Type B pancreatic cell (in vitro differentiated cells): ENCODE results near the gene CERS2. TPM values are rescaled to one million over a fixed set of nuclear protein-coding genes. Genes with fewer than 3 reads are reported as not detected.

ENCODE experiments used
- DNase-seq: peaks from one replicate; pipeline ENCODE4 v3.0.0; 2021; ENCODE audit warnings: mixed read lengths; ENCODE audit not compliant: unreplicated experiment; ENCODE audit errors: extremely low spot score
- H3K27ac Mint-ChIP-seq: 2 replicates; pipeline ENCODE4 v1.8.0; 2021; ENCODE audit warnings: mild to moderate bottlenecking, mixed read lengths
- H3K27me3 Mint-ChIP-seq: 2 replicates; pipeline ENCODE4 v1.8.0; 2021; ENCODE audit warnings: mixed read lengths
- H3K36me3 Mint-ChIP-seq: 2 replicates; pipeline ENCODE4 v1.8.0; 2021; ENCODE audit warnings: mixed read lengths
- H3K4me1 Mint-ChIP-seq: one replicate; pipeline ENCODE4 v1.8.0; 2021; ENCODE audit warnings: mixed read lengths; ENCODE audit not compliant: unreplicated experiment
- H3K4me3 Mint-ChIP-seq: 2 replicates; pipeline ENCODE4 v1.8.0; 2021; ENCODE audit warnings: mild to moderate bottlenecking, mixed read lengths
- H3K9me3 Mint-ChIP-seq: 2 replicates; pipeline ENCODE4 v1.8.0; 2021; ENCODE audit warnings: mixed read lengths
- total RNA-seq: library from RNA; stranded (reverse); gene quantifications from 2 replicates; pipeline ENCODE4 v1.2.1, GENCODE V29; 2021; ENCODE audit warnings: low replicate concordance
- TF ChIP-seq, protein P1 (sequence below): fragments of 200-600 bp; sonication (generic); conservative IDR thresholded peaks from 2 replicates; pipeline ENCODE4 v1.5.0; 2021; ENCODE audit warnings: antibody characterized with exemption, mild to moderate bottlenecking

Gene CERS2
- total RNA-seq, 1 donor from 2014 or later = 181 TPM

DNA sequence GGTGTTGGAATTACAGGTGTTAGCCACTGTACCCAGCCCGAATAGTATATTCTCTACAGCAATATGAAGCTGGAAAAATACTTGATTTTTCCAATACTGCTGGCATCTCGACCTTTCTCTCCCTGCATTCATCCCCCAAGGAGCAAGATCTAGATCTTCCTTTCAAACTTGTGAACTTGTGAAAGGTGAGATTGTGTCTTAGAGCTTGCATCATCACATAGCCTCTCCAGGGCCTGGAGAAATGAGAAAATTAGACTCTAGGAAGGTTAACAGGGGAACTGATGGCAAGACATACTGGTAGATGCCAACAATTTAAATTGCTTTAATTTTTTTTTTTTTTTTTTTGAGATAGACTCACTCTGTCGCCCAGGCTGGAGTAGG, 35.7 kb upstream of the CERS2 start:
- Mint-ChIP-seq H3K4me1 (peaks cover 55% of the 10 kb centered on the region), H3K27ac (no peak overlapping the region), H3K4me3 (peak overlapping the region; percentile 39), H3K36me3 (peaks cover 3% of the 10 kb centered on the region), H3K27me3 (no peaks in the 10 kb centered on the region), H3K9me3 (no peaks in the 10 kb centered on the region)
- no peak for DNase-seq
- TF ChIP-seq, protein P1, sequence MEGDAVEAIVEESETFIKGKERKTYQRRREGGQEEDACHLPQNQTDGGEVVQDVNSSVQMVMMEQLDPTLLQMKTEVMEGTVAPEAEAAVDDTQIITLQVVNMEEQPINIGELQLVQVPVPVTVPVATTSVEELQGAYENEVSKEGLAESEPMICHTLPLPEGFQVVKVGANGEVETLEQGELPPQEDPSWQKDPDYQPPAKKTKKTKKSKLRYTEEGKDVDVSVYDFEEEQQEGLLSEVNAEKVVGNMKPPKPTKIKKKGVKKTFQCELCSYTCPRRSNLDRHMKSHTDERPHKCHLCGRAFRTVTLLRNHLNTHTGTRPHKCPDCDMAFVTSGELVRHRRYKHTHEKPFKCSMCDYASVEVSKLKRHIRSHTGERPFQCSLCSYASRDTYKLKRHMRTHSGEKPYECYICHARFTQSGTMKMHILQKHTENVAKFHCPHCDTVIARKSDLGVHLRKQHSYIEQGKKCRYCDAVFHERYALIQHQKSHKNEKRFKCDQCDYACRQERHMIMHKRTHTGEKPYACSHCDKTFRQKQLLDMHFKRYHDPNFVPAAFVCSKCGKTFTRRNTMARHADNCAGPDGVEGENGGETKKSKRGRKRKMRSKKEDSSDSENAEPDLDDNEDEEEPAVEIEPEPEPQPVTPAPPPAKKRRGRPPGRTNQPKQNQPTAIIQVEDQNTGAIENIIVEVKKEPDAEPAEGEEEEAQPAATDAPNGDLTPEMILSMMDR = no peak

DNA sequence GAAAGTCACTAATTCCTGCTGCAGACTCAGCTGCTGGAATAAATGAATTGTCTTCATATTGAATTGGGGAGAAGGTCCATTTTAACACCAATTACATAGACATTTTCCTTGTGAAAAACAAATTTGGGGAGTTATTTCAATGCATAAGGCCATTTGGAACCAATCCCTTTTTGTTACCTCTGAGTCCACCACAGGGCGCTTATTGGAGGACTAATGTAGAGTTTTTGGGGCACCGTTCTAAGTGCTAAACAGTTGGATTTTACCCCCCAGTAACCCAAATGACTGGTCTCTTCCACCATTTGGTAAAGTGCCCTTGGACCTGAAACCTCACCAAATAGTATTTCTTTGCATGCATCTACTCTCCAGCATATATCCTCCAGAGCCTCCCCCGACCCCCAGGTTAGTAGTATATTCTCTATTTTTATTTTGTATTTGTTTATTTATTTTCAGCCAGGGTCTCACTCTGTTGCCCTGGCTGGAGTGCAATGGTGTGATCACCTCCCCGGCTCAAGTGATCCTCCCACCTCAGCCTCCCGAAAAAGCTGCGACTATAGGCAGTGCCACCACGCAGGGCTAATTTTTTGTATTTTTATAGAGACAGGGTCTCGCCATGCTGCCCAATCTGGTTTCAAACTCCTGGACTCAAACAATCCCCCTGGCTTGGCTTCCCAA, 35.2 kb upstream of the CERS2 start:
- Mint-ChIP-seq H3K27me3 (no peaks in the 10 kb centered on the region), H3K27ac (peak overlapping the region; percentile 97), H3K4me3 (peak overlapping the region; percentile 92), H3K4me1 (peaks cover 56% of the 10 kb centered on the region), H3K36me3 (peaks cover 3% of the 10 kb centered on the region), H3K9me3 (no peaks in the 10 kb centered on the region)
- TF ChIP-seq, protein P1 = no peak
- DNase-seq = no peak

DNA sequence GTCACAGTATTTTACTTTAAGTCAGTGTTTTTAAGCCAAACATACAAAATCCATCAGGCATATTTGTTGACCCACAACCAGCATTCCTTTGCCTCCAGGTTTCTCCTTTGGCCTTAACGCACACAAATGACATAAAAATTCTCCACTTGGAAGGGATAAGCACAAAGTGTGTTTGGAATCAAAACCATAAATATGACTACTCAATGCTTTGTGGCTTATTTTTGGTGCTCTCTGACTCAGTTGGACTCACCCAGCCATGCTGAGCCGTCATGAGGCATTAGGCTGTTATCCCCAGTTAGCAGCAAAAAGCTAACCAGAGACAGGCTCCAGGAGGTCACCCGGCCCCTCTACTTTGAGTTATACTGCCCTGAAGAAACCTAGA, 34.6 kb upstream of the CERS2 start:
- Mint-ChIP-seq H3K4me1 (peaks cover 56% of the 10 kb centered on the region), H3K27ac (peak overlapping the region; percentile 97), H3K9me3 (no peaks in the 10 kb centered on the region), H3K4me3 (peak overlapping the region; percentile 92), H3K36me3 (peaks cover 3% of the 10 kb centered on the region), H3K27me3 (no peaks in the 10 kb centered on the region)
- TF ChIP-seq, protein P1 = no peak
- DNase-seq = no peak

DNA sequence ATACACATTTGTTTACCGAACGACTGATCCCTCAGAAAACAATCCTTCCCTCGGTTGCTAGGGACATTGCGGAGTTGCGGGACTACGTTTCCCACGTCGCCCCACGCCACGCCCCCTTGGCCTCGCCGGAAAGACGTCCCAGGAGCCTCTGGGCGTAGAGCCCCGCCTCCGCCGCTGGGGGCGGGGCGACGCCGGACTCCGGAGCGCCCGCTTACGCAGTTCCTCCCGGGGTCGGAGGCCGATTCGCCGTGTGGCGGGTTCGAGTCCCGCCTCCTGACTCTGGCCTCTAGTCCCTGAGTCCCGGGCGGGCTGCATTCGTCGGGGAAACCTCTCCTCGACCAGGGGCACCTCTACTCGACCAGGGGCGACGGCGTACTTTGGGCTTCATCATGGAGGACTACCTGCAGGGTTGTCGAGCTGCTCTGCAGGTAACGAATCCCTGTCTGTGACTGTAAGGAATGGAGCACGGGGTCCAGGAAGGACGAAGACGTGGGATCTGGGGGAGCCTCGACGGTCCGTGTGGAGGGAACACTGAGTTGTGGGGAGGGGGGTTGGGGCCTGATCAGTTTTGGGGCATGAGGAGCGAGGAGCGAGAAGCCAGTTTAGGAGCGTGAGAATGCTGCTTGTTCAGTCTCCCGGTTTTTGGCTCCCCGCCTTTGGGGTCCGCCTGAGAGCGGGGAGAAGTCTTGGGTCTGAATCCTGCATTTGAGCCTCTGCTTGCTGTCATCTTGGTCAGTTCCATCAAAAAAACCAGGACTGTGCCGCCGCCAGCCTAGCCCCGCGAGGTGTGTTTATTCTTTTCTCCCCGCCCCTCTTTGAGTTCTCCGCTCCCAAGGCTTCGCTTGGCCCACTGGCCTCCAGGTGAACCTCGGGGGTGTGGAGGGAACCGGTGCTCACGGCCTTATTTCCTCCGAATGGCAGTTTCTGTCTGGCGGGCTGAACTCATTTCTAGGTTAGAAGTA, 33.9 kb upstream of the CERS2 start, which contains the start of gene PRUNE1:
PRUNE1 (plus strand) TSS at position 206 of the 962 bp plus-strand sequence; CDS start at position 390, 184 bp downstream.
- Mint-ChIP-seq H3K9me3 (no peaks in the 10 kb centered on the region), H3K27ac (peak within 1 kb of the TSS; percentile 97), H3K4me1 (peaks cover 53% of the 10 kb centered on the region), H3K27me3 (no peaks in the 10 kb centered on the region), H3K4me3 (peak within 1 kb of the TSS; percentile 92), H3K36me3 (peaks cover 3% of the 10 kb centered on the region)
- DNase-seq = peak; percentile 96
- TF ChIP-seq, protein P1 = peak; percentile 18

DNA sequence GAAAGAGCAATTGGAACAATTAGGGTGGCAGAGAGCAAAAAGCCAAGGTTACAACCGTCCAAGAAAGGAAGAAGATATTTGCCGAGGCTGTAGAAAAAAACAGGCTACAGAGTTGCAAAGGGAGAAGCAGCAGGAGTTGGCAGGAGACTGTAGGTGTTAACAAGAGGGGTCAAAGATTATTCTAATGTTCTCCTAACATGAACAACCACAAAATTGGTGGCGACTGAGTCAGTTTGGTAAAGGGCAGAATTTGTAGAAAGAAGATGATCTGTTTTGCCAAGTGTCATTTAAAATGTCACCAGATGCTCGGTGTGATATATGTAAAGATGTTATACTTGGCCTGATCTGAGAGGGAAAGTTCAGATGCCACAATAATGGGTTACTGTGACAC, 33.2 kb upstream of the CERS2 start:
- peak overlapping the region; percentile 97 for H3K27ac Mint-ChIP-seq
- H3K27me3 Mint-ChIP-seq = no peaks in the 10 kb centered on the region
- TF ChIP-seq, protein P1 = no peak
- H3K36me3 Mint-ChIP-seq = peaks cover 4% of the 10 kb centered on the region
- peak overlapping the region; percentile 92 for H3K4me3 Mint-ChIP-seq
- peaks cover 50% of the 10 kb centered on the region for H3K4me1 Mint-ChIP-seq
- no peak for DNase-seq
- H3K9me3 Mint-ChIP-seq = no peaks in the 10 kb centered on the region
